ENCODE results near the gene RSKR. TPM values are rescaled to one million over a fixed set of nuclear protein-coding genes. Genes with fewer than 3 reads are reported as not detected.

RSKR gene
- total RNA-seq, 6 experiments from 2014 or later: 1.5 to 7.3 (median 4.2) TPM

DNA sequence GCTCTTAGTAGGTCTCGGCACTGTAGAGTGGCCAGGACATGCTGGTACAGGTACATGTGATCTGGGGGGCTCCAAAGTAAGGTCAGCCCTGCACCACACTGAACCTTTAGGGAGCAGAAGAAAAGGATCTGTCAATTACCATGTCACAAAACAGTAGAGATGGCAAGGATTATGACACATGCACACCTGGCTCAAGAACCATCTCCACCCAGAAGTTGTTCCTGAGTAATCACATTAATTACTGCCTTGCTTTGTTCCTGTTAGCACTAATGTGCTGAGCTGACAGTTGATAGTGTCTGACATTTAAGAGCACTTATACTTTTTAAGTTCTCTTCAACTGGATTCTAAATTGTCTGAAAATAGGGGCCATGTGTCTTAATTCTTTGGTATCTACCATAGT lies 21.5 kb upstream of the RSKR start:
- TF ChIP-seq, protein P1, sequence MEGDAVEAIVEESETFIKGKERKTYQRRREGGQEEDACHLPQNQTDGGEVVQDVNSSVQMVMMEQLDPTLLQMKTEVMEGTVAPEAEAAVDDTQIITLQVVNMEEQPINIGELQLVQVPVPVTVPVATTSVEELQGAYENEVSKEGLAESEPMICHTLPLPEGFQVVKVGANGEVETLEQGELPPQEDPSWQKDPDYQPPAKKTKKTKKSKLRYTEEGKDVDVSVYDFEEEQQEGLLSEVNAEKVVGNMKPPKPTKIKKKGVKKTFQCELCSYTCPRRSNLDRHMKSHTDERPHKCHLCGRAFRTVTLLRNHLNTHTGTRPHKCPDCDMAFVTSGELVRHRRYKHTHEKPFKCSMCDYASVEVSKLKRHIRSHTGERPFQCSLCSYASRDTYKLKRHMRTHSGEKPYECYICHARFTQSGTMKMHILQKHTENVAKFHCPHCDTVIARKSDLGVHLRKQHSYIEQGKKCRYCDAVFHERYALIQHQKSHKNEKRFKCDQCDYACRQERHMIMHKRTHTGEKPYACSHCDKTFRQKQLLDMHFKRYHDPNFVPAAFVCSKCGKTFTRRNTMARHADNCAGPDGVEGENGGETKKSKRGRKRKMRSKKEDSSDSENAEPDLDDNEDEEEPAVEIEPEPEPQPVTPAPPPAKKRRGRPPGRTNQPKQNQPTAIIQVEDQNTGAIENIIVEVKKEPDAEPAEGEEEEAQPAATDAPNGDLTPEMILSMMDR (IDR thresholded peaks at IDR 0.05): no peak
- TF ChIP-seq POLR2A (IDR thresholded peaks at IDR 0.05): no peak
- Histone ChIP-seq H3K27ac (no peak overlapping the region), H3K27me3 (no peaks in the 10 kb centered on the region), H3K4me1 (no peaks in the 10 kb centered on the region), H3K36me3 (peaks cover 8 to 96% (median 74%) of the 10 kb centered on the region in 4 donors), H3K9me3 (no peaks in the 10 kb centered on the region), H3K4me3 (no peak overlapping the region)
- no CpG with 5 or more reads among the region's 1 CpG for WGBS (ENCODE audit: insufficient coverage, low coverage, low lambda C conversion rate, missing lambda C conversion rate)
- intact Hi-C loops (cut with DNase I): no loop called here
- DNase-seq: no peak
- ATAC-seq: no peak

DNA sequence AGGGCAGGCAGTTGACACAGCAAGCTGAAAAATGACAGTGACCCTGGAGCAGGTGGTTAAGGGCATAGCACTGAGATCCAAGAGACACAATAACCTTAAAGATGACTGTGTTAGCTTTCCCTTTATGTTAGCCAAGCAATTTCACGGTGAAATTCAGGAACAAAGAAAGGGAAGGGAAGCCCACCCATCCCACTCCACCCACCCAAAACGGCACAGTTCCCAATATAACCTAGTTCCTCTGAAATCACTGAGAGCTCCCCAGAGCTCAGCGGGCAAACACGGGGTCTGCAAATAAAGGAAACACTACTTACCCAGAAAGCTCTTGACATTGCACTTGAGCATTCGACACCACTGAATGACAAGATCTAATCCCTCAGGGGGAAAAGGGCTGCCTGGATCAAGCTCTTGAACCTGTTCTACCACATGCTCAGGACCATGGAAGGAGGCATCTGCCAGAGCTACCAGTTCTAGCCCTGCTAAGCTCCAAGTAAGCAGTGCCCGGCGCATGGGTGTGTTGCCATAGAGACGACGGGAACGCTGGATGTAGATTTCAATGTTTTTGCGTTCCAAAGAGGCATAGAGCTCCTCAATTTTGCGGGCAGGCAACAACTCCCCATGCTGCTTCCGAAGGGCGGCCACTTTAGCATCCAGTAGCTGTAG lies 20.4 kb upstream of the RSKR start:
- H3K4me3 ChIP-seq: no peak overlapping the region
- TF ChIP-seq, protein P1 (IDR thresholded peaks at IDR 0.05): no peak
- no peak for TF ChIP-seq POLR2A (IDR thresholded peaks at IDR 0.05)
- H3K36me3 ChIP-seq: peaks cover 8 to 91% (median 70%) of the 10 kb centered on the region in 4 donors
- WGBS (ENCODE audit: insufficient coverage, low coverage, low lambda C conversion rate, missing lambda C conversion rate): 85% methylated on average over 7 of the region's 14 CpGs
- H3K27ac ChIP-seq: no peak overlapping the region
- intact Hi-C loops (cut with DNase I): no loop called here
- no peaks in the 10 kb centered on the region for H3K27me3 ChIP-seq
- ATAC-seq: no peak
- no peaks in the 10 kb centered on the region for H3K4me1 ChIP-seq
- no peak for DNase-seq
- H3K9me3 ChIP-seq: no peaks in the 10 kb centered on the region

DNA sequence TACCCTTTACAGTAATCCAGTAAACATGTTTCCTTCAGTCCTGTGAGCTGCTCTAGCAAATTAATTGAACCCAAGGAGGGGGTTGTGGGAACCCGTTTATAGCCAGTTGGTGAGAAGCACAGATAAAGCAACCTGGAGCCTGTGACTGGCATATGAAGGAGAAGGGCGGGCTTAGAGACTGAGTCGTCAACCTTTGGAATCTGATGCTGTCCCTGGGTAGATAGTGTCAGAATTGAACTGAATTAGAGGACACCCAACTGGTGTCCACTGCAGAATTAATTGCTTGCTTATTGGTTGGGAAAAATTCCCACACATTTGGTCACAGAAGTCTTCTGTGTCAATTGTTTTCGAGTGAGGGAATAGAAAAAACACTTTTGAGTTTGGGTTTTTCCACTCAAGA lies 12.8 kb upstream of the RSKR start:
- H3K27me3 ChIP-seq: no peaks in the 10 kb centered on the region
- intact Hi-C loops (cut with DNase I): no loop called here
- H3K9me3 ChIP-seq: no peaks in the 10 kb centered on the region
- TF ChIP-seq POLR2A (IDR thresholded peaks at IDR 0.05): no peak
- TF ChIP-seq, protein P1 (IDR thresholded peaks at IDR 0.05): no peak
- WGBS (ENCODE audit: insufficient coverage, low coverage, low lambda C conversion rate, missing lambda C conversion rate): 32% methylated on average over 4 of the region's 4 CpGs
- H3K4me3 ChIP-seq: no peak overlapping the region
- H3K36me3 ChIP-seq: peaks cover 5 to 32% (median 16%) of the 10 kb centered on the region in 4 donors
- peak overlapping the region in 1 of 3 donors; percentile 54 for H3K27ac ChIP-seq
- H3K4me1 ChIP-seq: peaks cover 0 to 55% (median 21%) of the 10 kb centered on the region in 4 donors
- DNase-seq (no peak), ATAC-seq (peak; percentile 38 to 67 (median 56))

DNA sequence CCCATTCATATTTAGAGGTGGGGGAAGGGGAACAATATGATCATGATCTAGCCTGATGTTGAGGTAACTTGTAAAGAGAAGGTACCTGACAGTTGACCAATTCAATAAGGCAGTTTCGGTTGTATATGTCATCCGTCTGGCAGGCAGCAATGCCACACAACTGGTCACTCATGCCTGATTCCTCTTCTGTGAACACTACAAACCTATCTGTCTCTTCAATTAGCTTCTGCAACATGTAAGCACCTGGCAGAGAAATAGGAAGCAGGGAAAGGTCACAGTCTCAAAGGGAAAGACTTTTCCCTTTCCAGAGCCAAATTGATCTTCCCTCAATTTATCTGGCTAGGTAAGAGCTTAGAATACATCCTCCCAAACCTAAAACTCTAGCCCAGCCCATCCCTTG lies 10.2 kb upstream of the RSKR start:
- no peak overlapping the region for H3K4me3 ChIP-seq
- H3K9me3 ChIP-seq: no peaks in the 10 kb centered on the region
- H3K4me1 ChIP-seq: peaks cover 0 to 70% (median 28%) of the 10 kb centered on the region in 4 donors

More for the DNA sequence above, 10.2 kb upstream of the RSKR start:
- H3K36me3 ChIP-seq: peaks cover 9 to 35% (median 13%) of the 10 kb centered on the region in 4 donors
- no peaks in the 10 kb centered on the region for H3K27me3 ChIP-seq
- H3K27ac ChIP-seq: peak overlapping the region; percentile 54 to 61 (median 60)
- no peak for DNase-seq
- no peak for TF ChIP-seq POLR2A (IDR thresholded peaks at IDR 0.05)
- TF ChIP-seq, protein P1 (IDR thresholded peaks at IDR 0.05): no peak
- peak; percentile 43 to 56 (median 48) for ATAC-seq
- WGBS (ENCODE audit: insufficient coverage, low coverage, low lambda C conversion rate, missing lambda C conversion rate): 54% methylated on average over 2 of the region's 2 CpGs
- intact Hi-C loops (cut with DNase I): no loop called here
